HG02973 (cell line): ENCODE data around the gene NR5A1.

Experiments used
- ATAC-seq: cut with Tn5 transposase; IDR thresholded peaks from one replicate; pipeline ENCODE4 v1.9.1; 2021; ENCODE audit warnings: moderate library complexity; ENCODE audit not compliant: unreplicated experiment

Gene NR5A1

DNA sequence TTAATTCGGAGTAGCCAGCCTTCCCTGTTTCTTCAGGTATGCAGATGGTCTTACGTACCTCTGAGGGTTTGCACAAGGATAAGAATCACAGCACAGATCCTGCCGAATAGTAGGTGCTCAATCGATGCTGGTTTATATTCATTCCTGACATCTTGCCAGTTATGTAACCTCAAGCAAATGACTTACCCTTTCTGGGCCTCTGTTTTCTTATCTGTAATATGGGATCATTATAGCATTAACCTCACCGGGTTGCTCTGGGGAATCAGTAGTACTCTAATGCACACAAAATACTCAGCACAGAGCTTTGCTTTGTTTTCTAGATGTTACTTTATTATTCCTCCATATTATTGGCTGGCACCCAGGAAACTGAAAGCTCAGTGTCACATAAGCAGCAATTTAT is 7.7 kb upstream of the NR5A1 start:
- no peak for ATAC-seq

DNA sequence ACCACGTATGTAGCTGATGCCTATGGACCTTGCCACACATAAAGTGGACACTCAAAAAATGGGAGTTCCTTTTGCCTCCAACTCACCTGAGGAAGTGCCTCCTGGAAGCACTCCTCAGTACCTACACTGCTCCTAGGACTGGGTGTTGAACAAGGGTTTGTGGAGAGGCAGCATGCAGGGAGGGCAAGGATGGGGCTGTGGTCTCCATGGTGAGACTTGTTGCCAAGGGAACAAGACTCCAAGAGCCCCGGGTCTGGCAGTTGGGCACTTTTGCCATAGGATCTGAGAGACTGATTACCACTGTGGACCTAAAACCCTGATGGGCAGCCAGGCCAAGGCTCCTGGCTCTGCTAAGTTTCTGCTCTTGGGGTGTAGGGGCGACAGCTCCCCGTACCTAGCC is 6.9 kb upstream of the NR5A1 start:
- ATAC-seq: no peak

- ATAC-seq: no peak
Observed at GRCh38 chr9:124513376-124513994, 6.3 kb upstream of the NR5A1 start.

GRCh38 chr9:124512806-124513204 is 5.6 kb upstream of the NR5A1 start:
- ATAC-seq: no peak

- no peak for ATAC-seq
Observed at GRCh38 chr9:124511891-124512805, 4.9 kb upstream of the NR5A1 start.

DNA sequence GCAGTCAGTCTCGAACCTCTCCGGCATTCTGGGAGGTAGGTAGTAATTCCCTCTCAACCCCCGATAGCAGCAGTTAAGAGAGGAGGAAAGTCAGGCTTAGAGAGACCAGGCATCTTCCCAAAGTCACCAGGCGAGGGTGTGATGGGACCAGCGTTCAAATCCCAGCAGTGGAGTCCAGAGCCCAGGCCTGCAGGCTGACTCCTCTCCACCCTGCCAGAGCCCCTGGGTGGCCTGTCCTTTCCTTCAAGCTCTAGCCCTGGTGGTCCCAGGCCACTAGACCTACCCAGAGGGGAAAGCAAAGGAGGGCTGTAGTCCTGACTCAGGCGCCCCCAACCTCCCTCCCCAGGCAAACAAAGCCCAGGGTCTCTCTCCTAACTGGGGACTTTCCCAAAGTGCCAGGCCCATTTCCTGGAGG is 4.2 kb upstream of the NR5A1 start:
- no peak for ATAC-seq

- no peak for ATAC-seq
Observed at GRCh38 chr9:124510650-124511425, 3.6 kb upstream of the NR5A1 start.

DNA sequence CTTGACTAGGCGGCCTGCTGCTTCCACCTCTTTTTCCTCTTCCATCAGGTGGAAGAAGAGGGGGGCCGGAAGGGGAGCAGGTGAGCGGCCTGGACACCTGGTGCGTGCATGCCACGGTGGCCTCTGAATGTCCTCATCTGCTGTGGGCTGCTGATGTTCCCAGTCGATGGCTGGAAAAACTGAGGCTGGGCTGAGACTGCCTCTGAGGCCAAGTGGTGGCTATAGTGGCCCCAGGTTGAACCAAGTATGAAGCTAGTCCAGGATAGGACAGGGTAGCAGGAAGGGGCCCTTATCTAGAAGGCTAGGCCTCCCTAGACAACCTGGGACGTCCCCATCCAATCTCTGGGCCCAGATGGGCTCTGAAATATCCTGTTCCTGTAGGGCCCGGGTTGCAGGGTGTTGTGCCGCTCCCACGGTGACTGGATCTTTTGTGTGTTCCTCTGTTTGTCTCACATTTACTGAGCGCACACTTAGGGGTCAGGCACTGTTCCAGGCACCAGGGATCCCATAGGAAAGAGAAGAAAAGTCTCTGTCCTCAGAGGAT is 753 bp upstream of the NR5A1 start:
- no peak for ATAC-seq

DNA sequence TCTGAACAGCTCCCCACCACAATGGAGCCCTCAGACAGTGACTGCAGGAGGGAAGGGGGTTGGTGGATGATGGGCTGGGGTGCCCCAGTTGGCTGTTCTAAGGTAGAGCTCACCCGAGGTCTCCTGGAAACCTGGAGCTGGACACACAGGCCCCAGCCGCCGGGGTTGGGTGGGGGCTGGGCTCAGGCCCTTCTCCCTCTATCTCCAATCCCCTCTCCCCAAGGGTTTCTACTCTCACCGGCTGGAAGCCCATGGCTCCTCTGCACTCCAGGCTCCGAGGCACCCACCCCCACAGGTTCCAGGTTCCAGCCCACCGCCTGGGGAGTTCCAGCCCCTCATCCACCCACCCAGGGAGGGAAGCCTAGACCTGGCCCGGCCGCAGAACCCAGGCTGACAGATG is 766 bp downstream of the NR5A1 start:
- no peak for ATAC-seq

DNA sequence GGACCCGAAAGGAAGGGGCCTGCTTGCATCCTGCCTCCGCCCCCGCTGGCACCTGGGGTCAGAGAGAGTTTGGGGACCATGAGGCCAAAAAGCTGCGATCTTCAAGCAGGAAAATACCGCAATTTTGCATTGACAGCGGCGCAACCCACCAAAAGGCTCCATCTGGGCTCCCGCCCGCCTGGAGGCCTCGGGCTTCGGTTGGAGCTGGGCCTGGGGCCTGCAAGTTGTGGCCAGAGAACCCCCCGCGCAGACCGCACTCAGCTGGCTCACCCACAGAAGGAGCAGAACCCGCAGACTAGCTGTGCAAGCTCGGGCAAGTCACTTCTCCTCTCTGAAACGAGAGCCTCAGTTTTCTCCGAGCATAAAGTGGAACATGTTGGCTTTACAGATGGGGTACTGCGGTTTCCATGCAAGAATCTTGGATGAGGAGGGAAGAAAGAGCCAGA is 1.3 kb downstream of the NR5A1 start:
- ATAC-seq: no peak

- no peak for ATAC-seq
Observed at GRCh38 chr9:124505006-124505900, 1.9 kb downstream of the NR5A1 start.

DNA sequence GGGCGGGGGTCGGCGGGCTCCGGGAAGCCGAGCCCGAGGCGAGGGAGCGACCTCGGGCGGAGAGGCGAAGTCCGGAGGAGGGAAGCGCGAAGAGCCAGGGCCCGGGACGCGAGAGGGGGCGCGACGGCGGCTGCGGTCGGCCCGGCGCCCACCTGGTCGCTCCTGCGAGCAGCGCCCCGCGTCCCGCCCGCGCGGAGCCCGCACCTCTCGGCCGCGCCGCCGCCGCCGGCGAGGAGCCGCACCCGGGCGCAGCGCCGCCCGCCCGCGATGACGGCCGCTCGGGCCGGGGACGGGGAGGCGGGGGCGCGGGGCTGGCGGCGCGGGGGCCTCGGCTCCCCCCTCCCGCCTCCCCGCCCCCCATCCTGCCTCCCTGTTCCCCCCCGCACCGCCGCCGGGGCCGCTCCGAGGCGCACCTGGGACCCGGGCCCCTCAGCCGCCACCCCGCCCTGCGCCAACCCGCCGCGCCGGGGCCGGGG is 2.6 kb downstream of the NR5A1 start:
- no peak for ATAC-seq

DNA sequence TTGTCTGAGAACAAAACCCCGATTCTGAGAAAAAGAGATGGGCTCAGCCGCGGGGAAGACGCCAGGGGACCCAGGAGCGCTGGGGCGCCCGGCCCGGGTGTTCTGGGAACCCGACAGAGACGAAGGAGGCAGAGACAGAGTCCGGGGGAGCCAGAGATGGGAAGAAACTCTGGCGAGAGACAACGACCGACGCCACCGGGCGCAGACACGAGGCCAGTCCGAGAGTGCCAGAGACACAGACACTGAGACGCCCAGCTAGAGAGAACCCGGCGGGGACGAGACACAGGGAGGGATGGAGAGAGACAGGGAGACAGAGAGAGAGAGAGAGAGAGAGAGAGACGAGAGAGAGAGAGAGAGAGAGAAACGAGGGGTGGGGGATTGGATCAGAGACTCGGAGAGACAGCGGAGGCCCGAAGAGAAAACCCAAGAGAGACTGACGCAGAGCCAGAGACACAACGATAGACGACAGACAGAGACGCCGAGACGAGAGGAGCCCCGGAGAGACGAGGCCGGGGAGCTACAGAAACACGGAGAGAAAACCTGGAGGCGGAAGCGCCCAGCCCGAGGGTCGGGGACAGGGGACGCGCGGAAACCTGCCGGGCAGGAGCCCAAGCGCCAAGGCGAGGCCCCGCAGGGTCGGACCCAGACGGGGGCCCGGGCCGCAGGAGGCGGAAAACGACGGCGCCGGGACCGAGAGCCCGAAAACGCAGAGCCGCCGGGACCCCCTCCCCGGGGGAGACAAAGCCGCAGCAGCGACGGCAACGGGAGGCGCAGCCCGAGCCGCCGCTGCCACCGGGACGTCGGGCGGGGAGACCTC is 3.3 kb downstream of the NR5A1 start:
- ATAC-seq: no peak

DNA sequence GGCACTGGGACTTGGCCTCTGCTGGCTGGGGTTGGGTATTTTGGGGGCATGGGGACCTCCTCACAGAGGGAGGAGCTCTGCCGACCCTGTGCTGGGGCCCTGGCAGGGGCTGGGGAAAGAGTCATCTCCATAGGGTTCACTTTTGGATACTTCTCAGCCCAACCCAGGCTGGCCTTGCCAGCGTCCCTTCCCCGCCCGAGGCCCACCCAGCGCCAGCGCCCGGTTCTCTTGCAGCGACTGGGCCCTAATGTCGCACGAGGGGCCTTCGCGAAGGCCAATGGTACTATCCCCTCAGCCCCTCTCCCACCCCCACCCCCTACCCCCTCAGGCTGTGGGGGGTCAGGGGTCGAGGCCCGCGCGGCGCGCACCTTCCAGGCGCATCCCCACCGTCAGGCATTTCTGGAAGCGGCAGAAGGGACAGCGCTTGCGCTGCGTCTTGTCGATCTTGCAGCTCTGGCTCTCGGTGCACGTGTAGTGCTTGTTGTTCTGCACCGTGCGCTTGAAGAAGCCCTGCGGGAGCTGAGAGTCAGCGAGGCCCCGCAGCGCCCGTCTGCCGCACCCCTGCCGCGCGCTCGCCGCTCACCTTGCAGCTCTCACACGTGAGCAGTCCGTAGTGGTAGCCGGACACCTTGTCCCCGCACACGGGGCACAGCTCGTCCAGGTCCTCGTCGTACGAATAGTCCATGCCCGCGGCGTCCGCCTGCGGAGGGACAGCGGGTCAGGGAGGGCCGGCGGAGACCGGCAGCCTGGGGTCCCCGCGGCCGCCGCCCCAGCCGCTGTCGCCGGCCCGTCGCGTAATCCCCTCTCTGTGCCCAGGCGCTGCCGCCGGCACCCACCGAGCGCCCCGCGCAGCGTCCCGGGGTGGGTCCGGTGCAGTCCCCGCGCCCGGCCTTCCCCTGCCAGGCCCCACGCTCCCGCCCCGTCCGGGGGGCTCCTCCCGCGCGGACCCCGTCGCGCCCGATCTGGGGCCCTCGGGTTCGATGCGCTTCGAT is 4.2 kb downstream of the NR5A1 start:
- ATAC-seq: no peak

- no peak for ATAC-seq
Observed at GRCh38 chr9:124501771-124502320, 5.4 kb downstream of the NR5A1 start.

DNA sequence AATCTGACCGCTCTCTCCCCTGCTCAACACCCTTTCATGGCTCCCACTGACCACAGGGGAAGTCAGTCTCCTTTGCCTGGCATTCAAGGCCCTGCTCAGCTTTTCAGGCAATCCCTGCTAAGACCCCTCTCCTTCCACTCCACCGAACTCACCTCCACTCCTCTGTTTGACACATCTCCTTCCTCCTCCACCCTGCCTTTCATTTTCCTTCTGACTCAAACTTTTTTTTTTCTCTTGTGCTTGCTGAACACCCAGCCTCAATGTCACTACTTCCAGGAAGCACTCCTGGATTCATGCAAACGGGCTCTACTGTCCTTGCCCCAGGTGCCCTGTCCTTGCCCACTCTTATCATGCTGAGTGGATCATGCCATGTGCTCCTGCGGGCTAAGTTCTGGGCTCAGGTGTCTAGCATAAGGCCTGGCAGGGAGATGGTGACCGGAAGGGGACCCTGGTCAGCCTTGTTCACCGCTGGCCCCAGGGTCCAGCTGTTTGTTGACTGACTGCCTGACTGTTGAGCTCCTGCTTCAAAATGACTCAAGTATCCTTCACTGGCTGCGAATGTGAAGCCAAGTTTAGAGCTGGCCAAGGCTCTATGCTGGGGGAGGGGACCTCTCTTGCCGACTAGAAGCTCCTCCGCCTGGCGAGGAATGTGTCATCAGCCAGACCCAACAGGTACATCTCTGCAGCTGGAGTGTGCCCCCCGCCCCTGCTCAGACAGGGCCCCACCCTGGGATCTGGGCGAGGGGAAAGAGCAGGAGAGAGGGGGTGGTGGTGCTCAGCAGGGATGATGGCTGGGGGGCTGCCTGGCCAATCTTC is 6.2 kb downstream of the NR5A1 start:
- ATAC-seq: no peak
